Colon (tissue), 2 donors: Measurements from ENCODE around the gene OR4E2.
"Not testable (repeated sequence)": the region's sequence is repeated elsewhere in the genome, so short reads cannot be mapped to it uniquely, and the experiment has no call there.

ENCODE experiments used
- FAIRE-seq: peaks from 2 replicates; lab custom pipeline; 2012; peaks lifted over from hg19 to GRCh38; lab: Jason Lieb, UNC
- donor health status: control.
- donor health status: control.

OR4E2 gene

DNA sequence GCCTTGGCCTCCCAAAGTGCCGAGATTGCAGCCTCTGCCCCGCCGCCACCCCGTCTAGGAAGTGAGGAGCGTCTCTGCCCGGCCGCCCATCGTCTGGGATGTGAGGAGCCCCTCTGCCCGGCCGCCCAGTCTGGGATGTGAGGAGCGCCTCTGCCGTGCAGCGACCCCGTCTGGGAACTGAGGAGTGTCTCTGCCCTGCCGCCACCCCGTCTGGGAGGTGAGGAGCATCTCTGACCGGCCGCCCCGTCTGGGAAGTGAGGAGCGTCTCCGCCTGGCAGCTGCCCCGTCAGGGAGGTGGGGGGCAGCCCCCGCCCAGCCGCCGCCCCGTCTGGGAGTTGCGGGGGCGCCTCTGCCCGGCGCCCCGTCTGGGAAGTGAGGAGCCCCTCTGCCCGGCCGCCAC, 44.0 kb downstream of the OR4E2 start:
- FAIRE-seq, result not testable (repeated sequence)

DNA sequence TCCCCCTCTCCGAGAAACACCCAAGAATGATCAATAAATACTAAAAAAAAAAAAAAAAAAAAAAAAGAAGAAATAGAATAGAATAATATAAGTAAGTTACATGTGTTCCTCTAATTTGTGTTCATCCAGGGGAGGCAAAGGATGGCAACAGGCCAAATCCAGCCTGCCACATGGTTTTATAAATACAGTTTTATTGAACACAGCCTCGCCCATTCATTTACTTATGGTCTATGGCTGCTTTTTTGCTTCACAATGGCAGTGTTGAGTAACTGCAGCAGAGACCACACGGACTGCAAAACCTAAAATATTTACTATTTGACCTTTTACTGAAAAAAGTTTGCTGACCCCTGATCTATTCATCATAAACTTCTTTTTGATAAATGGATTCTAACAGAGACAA, 44.9 kb downstream of the OR4E2 start:
- FAIRE-seq, result not testable (repeated sequence)

DNA sequence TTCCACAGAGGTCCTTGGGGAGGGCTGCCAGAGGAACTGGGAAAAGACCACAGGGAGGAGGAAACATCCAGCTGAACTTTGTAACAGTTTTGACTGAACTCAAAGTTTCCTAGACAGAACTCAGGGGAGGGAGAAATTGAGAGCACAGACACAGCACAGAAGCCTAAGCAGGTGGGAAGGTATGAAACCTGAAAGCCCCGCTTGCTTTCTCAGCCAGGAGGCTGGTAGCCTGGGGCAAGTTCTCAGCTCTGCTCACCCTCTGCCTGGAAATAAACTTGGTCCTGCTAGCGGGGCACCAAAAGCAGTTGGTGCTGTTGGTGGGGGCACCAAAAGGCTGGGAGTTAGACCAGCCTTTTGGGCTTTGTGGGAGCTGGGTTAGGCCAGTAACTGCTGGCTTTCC, 45.9 kb downstream of the OR4E2 start:
- FAIRE-seq, result no peak

DNA sequence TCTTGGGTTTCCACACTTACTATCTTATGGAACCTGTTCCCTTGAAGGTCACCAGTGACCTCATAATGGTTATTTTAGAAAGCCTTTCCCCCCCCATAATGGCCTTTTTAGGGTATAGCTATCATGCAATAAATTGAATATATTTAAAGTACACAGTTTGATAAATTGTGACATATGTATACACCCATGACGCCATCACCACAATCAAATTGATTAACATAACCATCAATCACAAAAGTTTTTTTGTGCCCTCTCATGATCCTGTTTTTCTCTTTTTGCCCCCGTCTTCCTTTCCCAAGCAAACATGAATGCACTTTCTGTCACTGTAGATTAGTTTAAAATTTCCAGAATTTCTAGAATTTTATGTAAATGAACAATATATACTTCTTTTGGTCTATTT, 48.7 kb downstream of the OR4E2 start:
- FAIRE-seq, result no peak

DNA sequence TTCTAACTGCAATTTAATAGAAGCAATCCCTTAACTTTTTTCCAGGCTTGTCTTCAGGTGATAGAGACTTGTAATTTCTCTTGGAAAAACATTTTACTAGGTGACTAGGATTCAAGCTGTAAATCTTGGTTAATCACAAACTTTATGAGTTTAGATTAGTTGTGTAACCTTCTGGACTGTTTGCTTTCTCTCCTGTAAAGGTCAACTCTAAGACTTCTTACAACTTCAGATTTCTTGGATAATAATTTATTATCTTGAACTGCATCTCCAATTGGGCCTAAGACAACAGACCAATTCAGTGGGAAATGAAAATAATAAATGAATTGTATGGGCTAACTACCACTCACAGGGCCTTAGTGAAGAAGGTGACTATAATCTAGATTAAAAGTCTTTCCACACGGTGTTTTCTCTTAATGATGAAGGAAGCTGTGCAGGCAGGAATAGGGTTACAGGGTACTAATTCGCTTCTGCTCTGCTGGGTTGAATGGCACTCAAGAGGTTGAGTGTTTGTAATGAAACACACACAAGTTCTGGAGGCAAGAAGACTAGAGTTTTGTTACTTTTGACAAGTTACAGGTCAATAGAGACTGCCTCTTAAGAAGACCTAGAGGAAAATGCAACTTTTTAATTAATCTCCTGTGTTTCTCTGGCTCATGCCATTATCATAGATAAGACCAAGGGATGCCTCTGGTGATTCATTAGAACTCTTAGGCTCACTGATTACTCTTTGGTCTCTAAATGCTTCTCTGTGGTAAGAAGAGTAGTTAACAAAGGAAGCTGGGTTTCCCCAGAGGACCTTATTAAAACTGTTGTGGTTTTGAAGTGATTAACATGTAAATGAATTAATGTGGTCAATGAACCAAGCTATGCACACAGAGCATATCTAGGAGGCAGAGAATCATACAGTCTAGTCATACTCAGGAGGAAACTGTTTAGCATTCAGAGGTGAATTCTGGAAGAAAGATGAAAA, 50.0 kb downstream of the OR4E2 start:
- peak; percentile 14 for FAIRE-seq

DNA sequence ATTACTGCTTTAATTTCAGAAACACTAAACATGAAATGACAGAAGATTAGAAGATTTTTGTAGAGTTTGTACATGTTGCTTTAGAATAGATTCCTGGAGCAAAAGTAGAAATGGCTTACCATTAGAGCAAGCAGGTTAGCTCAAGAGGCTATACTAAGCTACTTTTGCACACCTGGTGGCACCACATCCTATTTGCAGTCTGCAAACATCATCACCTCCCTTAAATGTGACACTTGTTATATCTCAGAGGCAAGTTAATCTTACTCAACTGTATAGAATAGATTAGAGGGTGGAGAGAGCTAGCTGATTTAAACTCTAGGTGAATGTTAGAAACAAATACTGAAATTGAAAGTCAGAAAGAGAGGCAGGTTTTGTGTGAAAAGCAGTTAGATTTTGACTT, 50.7 kb downstream of the OR4E2 start:
- FAIRE-seq, result no peak

DNA sequence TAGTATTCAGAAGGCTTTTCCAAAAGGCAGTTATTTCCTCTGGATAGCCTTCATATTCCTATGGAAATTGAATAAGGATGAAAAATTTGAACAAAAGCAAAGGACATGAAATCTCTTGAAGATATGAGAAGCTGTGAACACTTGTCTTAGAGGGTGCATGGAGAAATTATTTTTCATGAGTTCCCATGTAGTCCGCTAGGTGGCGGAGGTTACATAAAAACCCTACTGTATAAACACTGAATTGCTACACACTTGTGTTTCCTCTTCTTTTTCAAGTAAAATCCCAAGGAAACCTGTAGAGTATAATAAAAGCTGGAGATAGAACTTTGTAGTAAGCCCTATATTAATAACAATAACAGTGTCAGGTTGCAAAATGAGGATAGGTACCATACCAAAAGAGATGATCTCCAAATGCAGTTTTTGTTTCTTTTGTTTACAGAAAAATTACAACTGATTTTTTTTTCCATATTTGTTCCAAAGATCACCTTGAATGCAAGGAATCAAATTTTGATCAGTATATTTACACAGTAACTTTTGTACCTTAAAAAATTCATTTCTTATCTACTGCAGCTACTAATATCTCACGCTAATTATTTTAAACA, 57.8 kb downstream of the OR4E2 start:
- no peak for FAIRE-seq

DNA sequence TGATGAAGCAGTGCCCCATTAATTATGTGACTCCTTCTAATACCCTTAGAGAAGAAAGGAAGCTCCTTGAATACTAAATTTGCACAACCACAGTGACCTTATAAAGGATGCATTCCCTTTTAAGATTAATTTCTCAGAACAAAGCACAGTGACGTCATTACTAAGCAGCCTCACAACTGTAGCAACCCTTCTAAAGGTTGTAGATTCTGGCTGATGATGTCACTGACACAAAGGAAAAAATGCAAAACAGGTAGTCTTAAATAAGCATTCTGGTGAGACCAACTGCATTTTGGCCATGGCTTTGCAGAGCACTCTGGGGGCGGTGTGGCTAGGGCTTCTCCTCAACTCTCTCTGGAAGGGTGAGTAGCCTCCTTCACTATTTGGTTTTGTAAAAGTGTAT, 58.4 kb downstream of the OR4E2 start:
- no peak for FAIRE-seq

DNA sequence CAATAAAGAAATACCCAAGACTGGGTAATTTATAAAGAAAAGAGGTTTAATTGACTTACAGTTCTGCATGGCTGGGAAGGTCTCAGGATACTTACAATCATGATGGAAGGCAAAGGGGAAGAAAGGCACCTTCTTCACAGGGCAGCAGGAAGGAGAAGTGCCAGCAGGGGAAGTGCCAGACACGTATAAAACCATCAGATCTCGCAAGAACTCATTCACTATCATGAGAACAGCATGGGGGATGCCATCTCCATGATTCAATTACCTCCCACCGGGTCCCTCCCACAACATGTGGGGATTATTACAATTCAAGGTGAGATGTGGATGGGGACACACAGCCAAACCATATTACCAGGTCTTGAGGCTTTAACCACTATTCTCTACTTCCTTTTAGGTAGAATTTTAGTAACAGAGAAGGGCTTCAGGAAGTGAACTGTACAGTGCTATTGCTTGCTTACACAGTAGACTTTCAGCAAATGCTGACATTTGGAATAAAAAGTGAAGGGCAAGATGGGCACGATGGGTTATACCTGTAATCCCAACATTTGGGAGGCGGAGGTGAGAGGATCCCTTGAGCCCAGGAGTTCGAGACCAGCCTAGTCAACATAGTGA, 60.8 kb downstream of the OR4E2 start:
- FAIRE-seq, result no peak
